ENCODE results near the gene CPT1A.

CPT1A gene

DNA sequence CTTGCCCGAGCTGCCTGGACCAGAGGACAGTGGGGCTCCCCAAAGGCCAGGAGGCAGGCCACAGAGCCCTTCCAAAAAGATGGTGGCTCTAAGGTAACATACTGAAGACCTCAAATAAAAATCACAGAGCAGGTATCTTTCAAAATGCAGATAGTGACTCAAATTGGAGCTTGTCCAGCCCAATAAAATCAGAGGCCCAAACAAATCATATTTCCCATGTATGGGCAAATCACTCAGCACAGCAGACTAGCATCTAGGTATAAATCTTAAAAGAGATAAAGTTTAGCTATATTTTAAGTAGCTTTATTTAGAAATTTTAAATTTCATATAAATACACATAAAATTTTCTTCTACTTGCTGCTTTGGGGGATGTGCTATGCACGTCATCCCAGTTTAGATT lies 93.7 kb downstream of the CPT1A start:
- TF ChIP-seq EP300 (IDR thresholded peaks at IDR 0.05; ENCODE audit: borderline replicate concordance): no peak

DNA sequence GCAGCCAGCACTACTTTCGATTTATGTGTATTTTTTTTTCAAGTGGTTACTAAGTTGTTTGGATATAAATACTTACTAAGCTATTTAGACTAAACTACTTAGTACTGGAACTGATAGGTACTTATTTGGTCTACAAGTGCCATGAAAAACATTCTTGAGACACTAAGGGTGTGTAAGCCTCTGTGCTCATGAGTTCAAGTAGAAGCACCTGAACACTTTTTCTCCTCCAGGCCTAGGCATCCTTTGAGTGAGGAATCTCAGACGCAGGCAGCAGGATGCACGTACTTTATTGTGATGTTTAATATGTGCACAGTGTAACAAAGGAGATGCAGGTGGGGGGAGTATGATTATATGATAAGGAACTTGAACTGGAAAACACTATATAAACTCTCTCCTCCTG lies 98.2 kb downstream of the CPT1A start:
- no peak for TF ChIP-seq RAD21 (IDR thresholded peaks at IDR 0.05; ENCODE audit: low read depth)
- TF ChIP-seq CREB1 (IDR thresholded peaks at IDR 0.05; ENCODE audit: low read depth): no peak
- TF ChIP-seq FOXM1 (IDR thresholded peaks at IDR 0.05; ENCODE audit: borderline replicate concordance, low read depth): no peak
- TF ChIP-seq, protein P1, sequence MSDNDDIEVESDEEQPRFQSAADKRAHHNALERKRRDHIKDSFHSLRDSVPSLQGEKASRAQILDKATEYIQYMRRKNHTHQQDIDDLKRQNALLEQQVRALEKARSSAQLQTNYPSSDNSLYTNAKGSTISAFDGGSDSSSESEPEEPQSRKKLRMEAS (IDR thresholded peaks at IDR 0.05): no peak
- no peak for TF ChIP-seq CEBPB (IDR thresholded peaks at IDR 0.05)
- TF ChIP-seq NFIC (IDR thresholded peaks at IDR 0.05): no peak
- TF ChIP-seq TCF12 (IDR thresholded peaks at IDR 0.05; ENCODE audit: low read depth): no peak

DNA sequence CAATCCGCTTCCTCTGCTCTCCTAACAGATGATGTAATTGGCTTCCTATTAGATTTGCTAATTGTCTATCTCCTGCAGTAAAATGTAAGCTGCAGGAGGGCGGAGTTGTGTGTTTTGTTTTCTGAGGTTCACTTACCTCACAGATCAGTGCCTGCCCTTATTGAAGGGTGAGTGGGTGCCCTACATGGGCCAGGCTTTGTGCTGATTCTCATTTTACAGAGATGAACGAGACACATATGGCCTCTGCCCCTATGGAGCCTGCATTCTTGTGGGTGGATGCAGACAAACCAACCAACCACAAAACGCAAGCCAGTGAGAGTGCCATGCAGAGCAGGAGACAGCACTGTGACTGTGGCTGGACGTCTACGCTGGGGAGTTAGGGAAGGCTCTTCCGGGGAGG lies 100.3 kb downstream of the CPT1A start:
- no peak for TF ChIP-seq EP300 (IDR thresholded peaks at IDR 0.05; ENCODE audit: borderline replicate concordance)
- no peak for TF ChIP-seq NFIC (IDR thresholded peaks at IDR 0.05)
- TF ChIP-seq FOXM1 (IDR thresholded peaks at IDR 0.05; ENCODE audit: borderline replicate concordance, low read depth): no peak
- TF ChIP-seq CREB1 (IDR thresholded peaks at IDR 0.05; ENCODE audit: low read depth): no peak
- no peak for TF ChIP-seq YY1 (IDR thresholded peaks at IDR 0.05; ENCODE audit: low read depth)
- TF ChIP-seq ZBTB7A (IDR thresholded peaks at IDR 0.05; ENCODE audit: low read depth): no peak
- TF ChIP-seq, protein P2, sequence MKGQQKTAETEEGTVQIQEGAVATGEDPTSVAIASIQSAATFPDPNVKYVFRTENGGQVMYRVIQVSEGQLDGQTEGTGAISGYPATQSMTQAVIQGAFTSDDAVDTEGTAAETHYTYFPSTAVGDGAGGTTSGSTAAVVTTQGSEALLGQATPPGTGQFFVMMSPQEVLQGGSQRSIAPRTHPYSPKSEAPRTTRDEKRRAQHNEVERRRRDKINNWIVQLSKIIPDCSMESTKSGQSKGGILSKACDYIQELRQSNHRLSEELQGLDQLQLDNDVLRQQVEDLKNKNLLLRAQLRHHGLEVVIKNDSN (IDR thresholded peaks at IDR 0.05): no peak
- no peak for TF ChIP-seq RAD21 (IDR thresholded peaks at IDR 0.05; ENCODE audit: low read depth)
- TF ChIP-seq, protein P3, sequence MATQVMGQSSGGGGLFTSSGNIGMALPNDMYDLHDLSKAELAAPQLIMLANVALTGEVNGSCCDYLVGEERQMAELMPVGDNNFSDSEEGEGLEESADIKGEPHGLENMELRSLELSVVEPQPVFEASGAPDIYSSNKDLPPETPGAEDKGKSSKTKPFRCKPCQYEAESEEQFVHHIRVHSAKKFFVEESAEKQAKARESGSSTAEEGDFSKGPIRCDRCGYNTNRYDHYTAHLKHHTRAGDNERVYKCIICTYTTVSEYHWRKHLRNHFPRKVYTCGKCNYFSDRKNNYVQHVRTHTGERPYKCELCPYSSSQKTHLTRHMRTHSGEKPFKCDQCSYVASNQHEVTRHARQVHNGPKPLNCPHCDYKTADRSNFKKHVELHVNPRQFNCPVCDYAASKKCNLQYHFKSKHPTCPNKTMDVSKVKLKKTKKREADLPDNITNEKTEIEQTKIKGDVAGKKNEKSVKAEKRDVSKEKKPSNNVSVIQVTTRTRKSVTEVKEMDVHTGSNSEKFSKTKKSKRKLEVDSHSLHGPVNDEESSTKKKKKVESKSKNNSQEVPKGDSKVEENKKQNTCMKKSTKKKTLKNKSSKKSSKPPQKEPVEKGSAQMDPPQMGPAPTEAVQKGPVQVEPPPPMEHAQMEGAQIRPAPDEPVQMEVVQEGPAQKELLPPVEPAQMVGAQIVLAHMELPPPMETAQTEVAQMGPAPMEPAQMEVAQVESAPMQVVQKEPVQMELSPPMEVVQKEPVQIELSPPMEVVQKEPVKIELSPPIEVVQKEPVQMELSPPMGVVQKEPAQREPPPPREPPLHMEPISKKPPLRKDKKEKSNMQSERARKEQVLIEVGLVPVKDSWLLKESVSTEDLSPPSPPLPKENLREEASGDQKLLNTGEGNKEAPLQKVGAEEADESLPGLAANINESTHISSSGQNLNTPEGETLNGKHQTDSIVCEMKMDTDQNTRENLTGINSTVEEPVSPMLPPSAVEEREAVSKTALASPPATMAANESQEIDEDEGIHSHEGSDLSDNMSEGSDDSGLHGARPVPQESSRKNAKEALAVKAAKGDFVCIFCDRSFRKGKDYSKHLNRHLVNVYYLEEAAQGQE (IDR thresholded peaks at IDR 0.05; ENCODE audit: low read depth): no peak
- TF ChIP-seq EGR1 (IDR thresholded peaks at IDR 0.05): no peak

DNA sequence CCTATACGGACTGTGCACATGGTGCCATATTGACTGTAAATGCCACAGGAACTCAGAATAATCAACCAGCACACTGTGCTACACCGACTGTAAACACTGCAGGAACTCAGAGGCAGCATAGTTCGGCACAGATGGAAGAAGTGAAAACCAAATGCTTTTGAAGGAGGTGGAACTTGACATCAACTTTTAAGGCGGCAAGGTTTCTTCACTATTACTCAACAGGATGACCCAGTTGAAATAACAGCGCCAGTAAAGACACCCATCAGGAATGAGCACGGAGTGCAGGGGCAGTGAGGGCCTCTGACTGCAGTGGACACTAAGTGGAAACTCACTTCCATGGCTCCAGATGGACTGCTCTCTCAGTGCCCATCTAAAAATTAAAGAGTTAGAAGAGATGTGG lies 106.1 kb downstream of the CPT1A start:
- TF ChIP-seq EGR1 (IDR thresholded peaks at IDR 0.05): no peak
- TF ChIP-seq TEAD4 (IDR thresholded peaks at IDR 0.05): no peak
- no peak for TF ChIP-seq NFIC (IDR thresholded peaks at IDR 0.05)
- TF ChIP-seq, protein P2 (IDR thresholded peaks at IDR 0.05): no peak
- TF ChIP-seq CREB1 (IDR thresholded peaks at IDR 0.05; ENCODE audit: low read depth): no peak
- no peak for TF ChIP-seq TAF1 (IDR thresholded peaks at IDR 0.05; ENCODE audit: low read depth)
- no peak for TF ChIP-seq EP300 (IDR thresholded peaks at IDR 0.05; ENCODE audit: borderline replicate concordance)
- no peak for TF ChIP-seq YY1 (IDR thresholded peaks at IDR 0.05; ENCODE audit: low read depth)
- TF ChIP-seq, protein P1 (IDR thresholded peaks at IDR 0.05): no peak
- no peak for TF ChIP-seq FOXM1 (IDR thresholded peaks at IDR 0.05; ENCODE audit: borderline replicate concordance, low read depth)
- no peak for TF ChIP-seq ZBTB7A (IDR thresholded peaks at IDR 0.05; ENCODE audit: low read depth)
- TF ChIP-seq TCF12 (IDR thresholded peaks at IDR 0.05; ENCODE audit: low read depth): no peak
- TF ChIP-seq RAD21 (IDR thresholded peaks at IDR 0.05; ENCODE audit: low read depth): no peak
- no peak for TF ChIP-seq CEBPB (IDR thresholded peaks at IDR 0.05)
- TF ChIP-seq, protein P3 (IDR thresholded peaks at IDR 0.05; ENCODE audit: low read depth): no peak

DNA sequence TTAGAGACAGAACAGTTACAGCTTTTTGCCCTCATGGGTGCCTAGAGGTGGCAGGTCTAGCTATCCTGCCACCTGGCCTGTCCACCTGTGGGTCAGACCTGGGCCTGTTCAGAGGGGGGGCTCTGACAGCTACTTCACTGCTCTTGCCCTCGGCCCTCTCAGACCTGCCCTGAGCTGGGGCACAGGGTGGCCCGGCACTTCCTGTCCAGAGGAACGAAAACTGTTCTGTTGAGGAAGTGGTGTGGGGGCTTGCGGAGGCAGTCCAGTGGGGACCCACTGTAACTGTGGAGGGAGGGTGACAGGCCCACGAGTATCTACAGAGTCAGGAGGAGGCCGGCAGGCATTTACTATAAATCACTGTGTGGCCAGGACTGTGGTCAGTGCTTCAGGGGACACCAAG lies 106.6 kb downstream of the CPT1A start:
- no peak for TF ChIP-seq EGR1 (IDR thresholded peaks at IDR 0.05)
- no peak for TF ChIP-seq RAD21 (IDR thresholded peaks at IDR 0.05; ENCODE audit: low read depth)
- no peak for TF ChIP-seq TCF12 (IDR thresholded peaks at IDR 0.05; ENCODE audit: low read depth)
- TF ChIP-seq YY1 (IDR thresholded peaks at IDR 0.05; ENCODE audit: low read depth): no peak
- TF ChIP-seq EP300 (IDR thresholded peaks at IDR 0.05; ENCODE audit: borderline replicate concordance): no peak
- TF ChIP-seq TAF1 (IDR thresholded peaks at IDR 0.05; ENCODE audit: low read depth): no peak
- TF ChIP-seq ZBTB7A (IDR thresholded peaks at IDR 0.05; ENCODE audit: low read depth): no peak
- no peak for TF ChIP-seq CREB1 (IDR thresholded peaks at IDR 0.05; ENCODE audit: low read depth)
- no peak for TF ChIP-seq NFIC (IDR thresholded peaks at IDR 0.05)
- TF ChIP-seq TEAD4 (IDR thresholded peaks at IDR 0.05): no peak
- no peak for TF ChIP-seq FOXM1 (IDR thresholded peaks at IDR 0.05; ENCODE audit: borderline replicate concordance, low read depth)

DNA sequence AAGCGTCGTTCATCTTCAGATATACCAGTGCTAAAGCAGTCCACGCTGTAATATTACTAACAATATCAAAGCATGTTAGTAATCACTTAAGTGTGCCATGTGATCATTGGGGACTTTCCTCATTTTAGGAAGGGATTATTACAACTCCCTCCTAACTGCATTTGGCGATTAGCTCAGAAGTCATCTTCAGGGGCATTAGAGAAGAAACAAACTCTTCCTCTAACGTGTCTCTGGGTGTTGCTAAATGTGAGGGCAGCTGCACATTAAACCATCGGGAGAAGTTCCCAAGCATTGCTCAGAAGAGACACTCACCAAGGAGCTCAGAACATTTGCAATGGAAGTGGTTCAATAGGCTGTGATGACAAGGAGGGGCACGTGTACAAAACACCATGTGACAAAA lies 107.6 kb downstream of the CPT1A start:
- TF ChIP-seq YY1 (IDR thresholded peaks at IDR 0.05; ENCODE audit: low read depth) (no peak), EGR1 (IDR thresholded peaks at IDR 0.05) (no peak), TCF12 (IDR thresholded peaks at IDR 0.05; ENCODE audit: low read depth) (no peak), ZBTB7A (IDR thresholded peaks at IDR 0.05; ENCODE audit: low read depth) (no peak), CEBPB (IDR thresholded peaks at IDR 0.05) (no peak), FOXM1 (IDR thresholded peaks at IDR 0.05; ENCODE audit: borderline replicate concordance, low read depth) (no peak), TAF1 (IDR thresholded peaks at IDR 0.05; ENCODE audit: low read depth) (no peak), CREB1 (IDR thresholded peaks at IDR 0.05; ENCODE audit: low read depth) (no peak), TEAD4 (IDR thresholded peaks at IDR 0.05) (no peak), NFIC (IDR thresholded peaks at IDR 0.05) (no peak)
